Measurements from ENCODE around the gene HNRNPUL1. TPM values are rescaled to one million over a fixed set of nuclear protein-coding genes. Genes with fewer than 3 reads are reported as not detected.

Gene HNRNPUL1
- total RNA-seq = 100 to 1,000 TPM; 130 to 196 (median 152) TPM

GRCh38 chr19:41263850-41264580 is at the start of gene HNRNPUL1:
Gene HNRNPUL1 (plus strand): TSS chr19:41264372. CDS start chr19:41264504, 132 bp downstream.
- peak; percentile 100 for DNase-seq (ENCODE audit: low spot score in 2 of 2)
- peak within 1 kb of the TSS; percentile 86 for H3K4me3 ChIP-seq (ENCODE audit: low read depth, poor library complexity, severe bottlenecking)
- intact Hi-C loops (cut with DNase I; ENCODE audit: low total_unique reads) = loop anchor here (5.0 kb wide), 1 partner anchor 62 kb away; no protein-coding TSS in a partner anchor
- TF ChIP-seq POLR2A (IDR thresholded peaks at IDR 0.05) = no peak
- TF ChIP-seq, protein P1, sequence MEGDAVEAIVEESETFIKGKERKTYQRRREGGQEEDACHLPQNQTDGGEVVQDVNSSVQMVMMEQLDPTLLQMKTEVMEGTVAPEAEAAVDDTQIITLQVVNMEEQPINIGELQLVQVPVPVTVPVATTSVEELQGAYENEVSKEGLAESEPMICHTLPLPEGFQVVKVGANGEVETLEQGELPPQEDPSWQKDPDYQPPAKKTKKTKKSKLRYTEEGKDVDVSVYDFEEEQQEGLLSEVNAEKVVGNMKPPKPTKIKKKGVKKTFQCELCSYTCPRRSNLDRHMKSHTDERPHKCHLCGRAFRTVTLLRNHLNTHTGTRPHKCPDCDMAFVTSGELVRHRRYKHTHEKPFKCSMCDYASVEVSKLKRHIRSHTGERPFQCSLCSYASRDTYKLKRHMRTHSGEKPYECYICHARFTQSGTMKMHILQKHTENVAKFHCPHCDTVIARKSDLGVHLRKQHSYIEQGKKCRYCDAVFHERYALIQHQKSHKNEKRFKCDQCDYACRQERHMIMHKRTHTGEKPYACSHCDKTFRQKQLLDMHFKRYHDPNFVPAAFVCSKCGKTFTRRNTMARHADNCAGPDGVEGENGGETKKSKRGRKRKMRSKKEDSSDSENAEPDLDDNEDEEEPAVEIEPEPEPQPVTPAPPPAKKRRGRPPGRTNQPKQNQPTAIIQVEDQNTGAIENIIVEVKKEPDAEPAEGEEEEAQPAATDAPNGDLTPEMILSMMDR (IDR thresholded peaks at IDR 0.05) = peak in 1 of 3 donors; percentile 6
- WGBS, 2 donors = 1% methylated on average over 43 to 55 of the region's 55 CpGs

- no peak overlapping the region for H3K4me3 ChIP-seq (ENCODE audit: low read depth, poor library complexity, severe bottlenecking)
- intact Hi-C loops (cut with DNase I; ENCODE audit: low total_unique reads) = no loop called here
- WGBS, 2 donors = 61 to 79% methylated on average over 7 of the region's 7 CpGs
- DNase-seq (ENCODE audit: low spot score in 2 of 2) = no peak
- TF ChIP-seq, protein P1 (IDR thresholded peaks at IDR 0.05) = no peak
- no peak for TF ChIP-seq POLR2A (IDR thresholded peaks at IDR 0.05)
Measured at GRCh38 chr19:41217741-41218140, 46.4 kb upstream of the HNRNPUL1 start.

DNA sequence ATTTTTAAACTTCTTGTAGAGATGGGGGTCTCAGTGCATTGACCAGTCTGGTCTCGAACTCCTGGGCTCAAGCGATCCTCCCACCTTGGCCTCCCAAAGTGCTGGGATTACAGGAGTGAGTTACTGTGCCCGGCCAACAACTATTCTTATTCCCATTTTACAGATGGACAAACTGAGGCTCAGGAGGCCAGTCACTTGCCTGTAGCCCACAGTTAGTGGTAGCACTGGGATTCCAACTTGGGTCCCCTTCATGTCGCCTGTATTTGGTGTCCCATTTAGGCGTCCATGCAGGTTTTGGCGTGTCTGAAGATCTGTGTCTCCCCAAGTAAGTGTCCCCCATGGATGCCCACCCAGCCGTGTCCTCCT is 45.9 kb upstream of the HNRNPUL1 start:
- WGBS, 2 donors = 54 to 65% methylated on average over 7 of the region's 7 CpGs
- no peak for DNase-seq (ENCODE audit: low spot score in 2 of 2)
- intact Hi-C loops (cut with DNase I; ENCODE audit: low total_unique reads) = no loop called here
- TF ChIP-seq, protein P1 (IDR thresholded peaks at IDR 0.05) = no peak
- no peak for TF ChIP-seq POLR2A (IDR thresholded peaks at IDR 0.05)
- H3K4me3 ChIP-seq (ENCODE audit: low read depth, poor library complexity, severe bottlenecking) = no peak overlapping the region

DNA sequence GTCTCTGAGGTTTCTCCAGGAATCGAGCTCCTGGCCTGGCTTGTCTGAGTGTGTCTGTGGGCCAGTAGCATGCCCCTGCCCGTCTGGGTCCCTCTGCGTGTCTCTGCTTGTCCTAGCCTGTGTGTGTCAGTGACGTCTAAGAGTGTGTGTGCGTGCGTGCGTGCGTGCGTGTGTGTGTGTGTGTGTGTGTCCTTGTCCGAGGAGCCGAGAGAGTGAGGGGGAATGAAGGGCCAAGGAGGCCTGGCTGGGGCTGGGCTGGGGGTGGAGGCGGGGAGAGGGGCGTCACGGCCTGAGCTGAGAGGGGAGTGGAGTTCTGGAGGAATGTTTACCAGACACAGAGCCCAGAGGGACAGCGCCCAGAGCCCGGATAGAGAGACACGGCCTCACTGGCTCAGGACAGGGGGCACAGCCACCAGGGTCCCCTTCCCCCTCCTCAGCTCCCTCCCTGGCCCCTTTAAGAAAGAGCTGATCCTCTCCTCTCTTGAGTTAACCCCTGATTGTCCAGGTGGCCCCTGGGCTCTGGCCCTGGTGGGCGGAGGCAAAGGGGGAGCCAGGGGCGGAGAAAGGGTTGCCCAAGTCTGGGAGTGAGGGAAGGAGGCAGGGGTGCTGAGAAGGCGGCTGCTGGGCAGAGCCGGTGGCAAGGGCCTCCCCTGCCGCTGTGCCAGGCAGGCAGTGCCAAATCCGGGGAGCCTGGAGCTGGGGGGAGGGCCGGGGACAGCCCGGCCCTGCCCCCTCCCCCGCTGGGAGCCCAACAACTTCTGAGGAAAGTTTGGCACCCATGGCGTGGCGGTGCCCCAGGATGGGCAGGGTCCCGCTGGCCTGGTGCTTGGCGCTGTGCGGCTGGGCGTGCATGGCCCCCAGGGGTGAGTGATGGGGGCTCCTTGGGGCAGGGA is 45.3 kb upstream of the HNRNPUL1 start, which contains the start of gene AXL:
Gene AXL (plus strand): TSS at position 609 of the 893 bp plus-strand sequence. CDS start 170 bp downstream, at position 779.
- TF ChIP-seq, protein P1 (IDR thresholded peaks at IDR 0.05) = no peak
- peak; percentile 84 to 96 for DNase-seq (ENCODE audit: low spot score in 2 of 2)
- intact Hi-C loops (cut with DNase I; ENCODE audit: low total_unique reads) = no loop called here
- peak within 1 kb of the TSS; percentile 66 for H3K4me3 ChIP-seq (ENCODE audit: low read depth, poor library complexity, severe bottlenecking)
- 0 to 4% methylated on average over 29 to 31 of the region's 32 CpGs for WGBS, 2 donors

DNA sequence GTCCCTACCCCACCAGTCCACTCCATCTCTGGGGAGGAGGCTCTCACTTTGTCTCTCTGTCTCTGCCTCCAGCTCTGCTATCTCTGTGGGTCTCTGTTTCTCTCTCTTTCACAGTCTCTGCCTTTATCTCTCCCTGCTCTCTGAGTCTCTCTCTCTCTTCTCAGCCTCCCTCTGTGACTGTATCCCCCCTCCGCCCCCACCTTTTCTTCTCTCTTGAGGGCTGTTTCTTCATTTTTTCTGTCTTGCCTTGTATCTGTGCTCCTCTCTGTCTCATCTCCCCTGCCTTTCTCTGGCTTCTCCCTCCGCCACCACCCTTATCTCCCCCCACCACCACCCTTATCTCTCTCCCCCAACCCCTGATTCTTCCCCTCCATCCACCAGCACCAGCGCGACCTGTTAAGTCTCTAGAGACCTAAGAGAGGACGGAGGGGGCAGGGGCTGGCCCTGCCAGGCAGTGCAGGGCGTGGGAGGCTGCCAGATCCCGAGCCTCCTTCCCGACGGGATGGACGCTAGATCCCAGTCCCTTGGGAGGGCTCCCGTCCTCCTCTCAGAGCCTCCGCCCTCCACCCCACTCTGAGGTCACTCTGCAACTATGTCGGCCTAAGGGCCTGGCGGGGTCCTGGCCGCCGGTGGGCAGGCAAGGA is 44.1 kb upstream of the HNRNPUL1 start:
- 29 to 35% methylated on average over 16 of the region's 16 CpGs for WGBS, 2 donors
- peak overlapping the region; percentile 66 for H3K4me3 ChIP-seq (ENCODE audit: low read depth, poor library complexity, severe bottlenecking)
- TF ChIP-seq POLR2A (IDR thresholded peaks at IDR 0.05) = no peak
- TF ChIP-seq, protein P1 (IDR thresholded peaks at IDR 0.05) = no peak
- intact Hi-C loops (cut with DNase I; ENCODE audit: low total_unique reads) = no loop called here
- DNase-seq (ENCODE audit: low spot score in 2 of 2) = peak in 1 of 2 donors; percentile 91
